Karpas-422 (cell line): ENCODE measurements around the gene SMPDL3A. TPM values are rescaled to one million over a fixed set of nuclear protein-coding genes. Genes with fewer than 3 reads are reported as not detected.

Source experiments
- DNase-seq: peaks from one replicate; pipeline ENCODE4 v3.0.0-alpha.2; 2015
- H2AFZ ChIP-seq: fragments of 200-600 bp; sonication (generic); 2 replicates; pipeline ENCODE4 v1.6.1; 2014; ENCODE audit warnings: antibody characterized with exemption, low read length, mixed read lengths
- H3K27ac ChIP-seq: fragments of 200-600 bp; sonication (generic); 2 replicates; pipeline ENCODE4 v1.5.1; 2014; ENCODE audit warnings: mild to moderate bottlenecking, low read length, moderate library complexity
- H3K27me3 ChIP-seq: fragments of 200-600 bp; sonication (generic); 2 replicates; pipeline ENCODE4 v1.6.1; 2014; ENCODE audit warnings: low read length, mixed read lengths
- H3K36me3 ChIP-seq: fragments of 200-600 bp; sonication (generic); 2 replicates; pipeline ENCODE4 v1.6.1; 2014; ENCODE audit warnings: low read length, mixed read lengths; ENCODE audit not compliant: insufficient read depth
- H3K4me1 ChIP-seq: fragments of 200-600 bp; sonication (generic); 2 replicates; pipeline ENCODE4 v1.6.1; 2014; ENCODE audit warnings: mild to moderate bottlenecking, low read length, mixed read lengths
- H3K4me2 ChIP-seq: fragments of 200-600 bp; sonication (generic); 2 replicates; pipeline ENCODE4 v1.6.1; 2014; ENCODE audit warnings: low read length, low read depth, mild to moderate bottlenecking; ENCODE audit not compliant: poor library complexity, severe bottlenecking
- H3K4me3 ChIP-seq: fragments of 200-600 bp; sonication (generic); 2 replicates; pipeline ENCODE4 v1.5.1; 2014; ENCODE audit warnings: mild to moderate bottlenecking, antibody characterized with exemption, low read length, mixed read lengths
- H3K79me2 ChIP-seq: fragments of 200-600 bp; sonication (generic); 2 replicates; pipeline ENCODE4 v1.6.1; 2014; ENCODE audit warnings: mild to moderate bottlenecking, low read length, mixed read lengths
- H3K9ac ChIP-seq: fragments of 200-600 bp; sonication (generic); 2 replicates; pipeline ENCODE4 v1.6.0; 2014; ENCODE audit warnings: low read length
- H3K9me2 ChIP-seq: fragments of 200-600 bp; sonication (generic), shearing (Covaris generic); replicated peaks from 2 replicates; pipeline ENCODE4 v1.6.0; 2014; ENCODE audit warnings: mild to moderate bottlenecking, low read length, moderate library complexity; ENCODE audit not compliant: insufficient read depth
- H3K9me3 ChIP-seq: fragments of 300-700, 200-600 bp; sonication (generic); 2 replicates; pipeline ENCODE4 v1.6.1; 2014; ENCODE audit warnings: low read length, mixed read lengths
- H4K20me1 ChIP-seq: fragments of 200-600 bp; sonication (generic); 2 replicates; pipeline ENCODE4 v1.6.1; 2014; ENCODE audit warnings: mild to moderate bottlenecking, antibody characterized with exemption, low read length, low read depth; ENCODE audit not compliant: insufficient read depth
- small RNA-seq: library from RNA; depleted of rRNA; stranded (forward); fragments of <200 nt; gene quantifications from one replicate; pipeline ENCODE3, GENCODE V24; 2014
- total RNA-seq: library from RNA; depleted of rRNA; stranded (reverse); fragments of >200 nt; shearing (Covaris generic); gene quantifications from 2 replicates; pipeline ENCODE4 v1.2.3, GENCODE V29; 2014; ENCODE audit warnings: low replicate concordance; rRNA removed

The SMPDL3A gene
- total RNA-seq, 1 experiment from 2014 or later: not detected

- no peak overlapping the region for H2AFZ ChIP-seq
- no peaks in the 10 kb centered on the region for H3K4me1 ChIP-seq
- no peaks in the 10 kb centered on the region for H3K9me3 ChIP-seq
- no peaks in the 10 kb centered on the region for H3K9me2 ChIP-seq
- no peak overlapping the region for H3K4me2 ChIP-seq
- H3K27ac ChIP-seq: no peak overlapping the region
- no peak overlapping the region for H3K9ac ChIP-seq
- DNase-seq: no peak
- H3K36me3 ChIP-seq: no peaks in the 10 kb centered on the region
- H3K79me2 ChIP-seq: no peaks in the 10 kb centered on the region
- H4K20me1 ChIP-seq: no peaks in the 10 kb centered on the region
- H3K4me3 ChIP-seq: no peak overlapping the region
- no peaks in the 10 kb centered on the region for H3K27me3 ChIP-seq
Measured at GRCh38 chr6:122838060-122838780, 49.2 kb downstream of the SMPDL3A start.

GRCh38 chr6:122839472-122839871, 50.4 kb downstream of the SMPDL3A start:
- no peaks in the 10 kb centered on the region for H3K9me3 ChIP-seq
- peak; percentile 82 for DNase-seq

DNA sequence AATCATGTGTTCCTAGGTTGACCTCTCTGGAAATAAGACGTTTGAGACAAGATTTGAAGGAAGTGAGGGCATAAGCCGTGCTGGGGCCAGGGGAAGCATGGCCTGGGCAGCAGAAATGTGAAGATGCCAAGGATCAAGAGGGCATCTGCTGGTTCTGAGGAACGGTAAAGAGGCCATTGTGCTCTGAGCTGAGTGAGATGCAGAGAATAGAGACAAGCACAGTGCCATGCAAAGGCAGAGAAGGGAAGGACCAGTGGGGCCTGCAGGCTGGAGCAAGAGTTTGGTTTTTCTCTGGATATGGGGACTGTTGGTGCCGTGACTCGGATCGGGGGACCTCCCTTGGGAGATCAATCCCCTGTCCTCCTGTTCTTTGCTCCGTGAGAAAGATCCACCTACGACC, 50.8 kb downstream of the SMPDL3A start:
- no peaks in the 10 kb centered on the region for H3K36me3 ChIP-seq
- no peak overlapping the region for H3K27ac ChIP-seq
- H3K79me2 ChIP-seq: no peaks in the 10 kb centered on the region
- no peaks in the 10 kb centered on the region for H3K4me1 ChIP-seq
- H3K9ac ChIP-seq: no peak overlapping the region
- no peak overlapping the region for H3K4me2 ChIP-seq
- no peaks in the 10 kb centered on the region for H3K9me2 ChIP-seq
- no peak for DNase-seq
- H3K27me3 ChIP-seq: no peaks in the 10 kb centered on the region
- no peaks in the 10 kb centered on the region for H3K9me3 ChIP-seq
- no peaks in the 10 kb centered on the region for H4K20me1 ChIP-seq
- H3K4me3 ChIP-seq: no peak overlapping the region
- no peak overlapping the region for H2AFZ ChIP-seq

More at GRCh38 chr6:122839472-122839871, 50.4 kb downstream of the SMPDL3A start:
- H3K4me1 ChIP-seq: no peaks in the 10 kb centered on the region
- H3K27me3 ChIP-seq: no peaks in the 10 kb centered on the region
- no peak overlapping the region for H3K9ac ChIP-seq
- H4K20me1 ChIP-seq: no peaks in the 10 kb centered on the region
- no peak overlapping the region for H3K4me3 ChIP-seq
- no peaks in the 10 kb centered on the region for H3K36me3 ChIP-seq
- H3K27ac ChIP-seq: no peak overlapping the region
- no peak overlapping the region for H3K4me2 ChIP-seq
- no peak overlapping the region for H2AFZ ChIP-seq
- no peaks in the 10 kb centered on the region for H3K79me2 ChIP-seq
- no peaks in the 10 kb centered on the region for H3K9me2 ChIP-seq

- no peaks in the 10 kb centered on the region for H3K9me2 ChIP-seq
- H3K4me3 ChIP-seq: no peak overlapping the region
- H3K27me3 ChIP-seq: no peaks in the 10 kb centered on the region
- H3K4me2 ChIP-seq: no peak overlapping the region
- no peaks in the 10 kb centered on the region for H3K79me2 ChIP-seq
- no peaks in the 10 kb centered on the region for H3K4me1 ChIP-seq
- H4K20me1 ChIP-seq: no peaks in the 10 kb centered on the region
- no peak overlapping the region for H2AFZ ChIP-seq
- no peaks in the 10 kb centered on the region for H3K36me3 ChIP-seq
- H3K27ac ChIP-seq: no peak overlapping the region
- no peak for DNase-seq
- no peak overlapping the region for H3K9ac ChIP-seq
- no peaks in the 10 kb centered on the region for H3K9me3 ChIP-seq
Measured at GRCh38 chr6:122845464-122845863, 56.4 kb downstream of the SMPDL3A start.

DNA sequence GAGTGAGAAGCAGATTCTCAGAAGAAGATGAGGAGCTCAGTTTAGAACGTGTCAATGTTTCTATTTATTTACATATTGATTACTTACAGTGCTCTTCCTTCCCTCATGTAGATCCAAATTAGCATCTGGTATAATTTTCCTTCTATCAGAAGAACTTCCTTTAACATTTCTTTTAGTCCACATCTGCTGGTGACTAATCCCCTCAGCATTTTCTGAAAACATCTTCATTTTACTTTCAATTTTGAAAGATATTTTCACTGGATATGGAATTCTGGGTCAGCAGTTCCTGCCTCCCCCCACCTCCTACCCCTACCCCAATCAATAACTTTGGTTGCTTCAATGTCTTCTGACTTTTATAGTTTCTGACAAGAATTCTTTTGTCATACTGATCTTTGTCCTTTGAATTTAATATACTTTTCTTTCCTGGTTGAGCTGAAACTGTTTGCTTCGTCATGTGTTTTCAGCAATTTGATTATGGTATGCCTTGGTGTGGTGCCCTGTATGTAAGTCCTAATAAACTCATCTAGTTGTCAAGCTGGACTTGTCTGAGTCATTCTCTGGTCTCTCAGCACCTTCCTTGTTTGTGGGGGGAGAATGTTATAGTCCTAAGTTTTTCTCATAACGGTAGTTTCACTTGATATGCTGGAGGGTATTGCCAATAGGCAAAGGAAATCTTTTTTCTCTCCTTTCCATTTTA, 57.0 kb downstream of the SMPDL3A start:
- Histone ChIP-seq H3K4me3 (no peak overlapping the region), H2AFZ (no peak overlapping the region), H4K20me1 (no peaks in the 10 kb centered on the region), H3K27ac (no peak overlapping the region), H3K9me2 (no peaks in the 10 kb centered on the region), H3K79me2 (no peaks in the 10 kb centered on the region), H3K27me3 (no peaks in the 10 kb centered on the region), H3K4me1 (no peaks in the 10 kb centered on the region), H3K9me3 (no peaks in the 10 kb centered on the region), H3K36me3 (no peaks in the 10 kb centered on the region), H3K4me2 (no peak overlapping the region), H3K9ac (no peak overlapping the region)
- DNase-seq: no peak

- Histone ChIP-seq H3K36me3 (no peaks in the 10 kb centered on the region), H3K4me1 (no peaks in the 10 kb centered on the region)
- DNase-seq: no peak
Measured at GRCh38 chr6:122853259-122853995, 64.4 kb downstream of the SMPDL3A start.

More at GRCh38 chr6:122853259-122853995, 64.4 kb downstream of the SMPDL3A start:
- Histone ChIP-seq H3K4me3 (no peak overlapping the region), H3K9ac (no peak overlapping the region), H2AFZ (no peak overlapping the region), H3K9me3 (no peaks in the 10 kb centered on the region), H3K27me3 (no peaks in the 10 kb centered on the region), H3K27ac (no peak overlapping the region), H4K20me1 (no peaks in the 10 kb centered on the region), H3K79me2 (no peaks in the 10 kb centered on the region), H3K4me2 (no peak overlapping the region), H3K9me2 (no peaks in the 10 kb centered on the region)

Small RNA genes within 50 kb of the gene (small RNA-seq; reads per million reads assigned to genes)
- not detected for gene RN7SL564P

Other genes with a start within 250 kb of the SMPDL3A start
- gene PKIB, start 178.9 kb upstream of the SMPDL3A start, total RNA-seq: 0.32 and 1.7 TPM in 2 replicates
- gene FABP7, start 9.5 kb upstream of the SMPDL3A start, total RNA-seq: not detected in 2 replicates
- not detected in 2 replicates for gene CLVS2, start 207.0 kb downstream of the SMPDL3A start, total RNA-seq